ENCODE results near the gene WHRN.
A peak's percentile ranks its signal among the peaks of the same experiment; 100 is the strongest.

The WHRN gene

GRCh38 chr9:114397848-114398605 lies 107.2 kb downstream of the WHRN start:
- peak; percentile 88 to 93 for DNase-seq (ENCODE audit: low read depth in 2 of 2)

GRCh38 chr9:114397219-114397847 lies 107.9 kb downstream of the WHRN start:
- DNase-seq (ENCODE audit: low read depth in 2 of 2) = no peak

- DNase-seq (ENCODE audit: low read depth in 2 of 2) = no peak
These were observed 108.6 kb downstream of the WHRN start for GRCh38 chr9:114396558-114397218.

- no peak for DNase-seq (ENCODE audit: low read depth in 2 of 2)
These were observed 109.5 kb downstream of the WHRN start for GRCh38 chr9:114395768-114396167.

- DNase-seq (ENCODE audit: low read depth in 2 of 2) = no peak
These were observed 110.0 kb downstream of the WHRN start for GRCh38 chr9:114395334-114395617.

- no peak for DNase-seq (ENCODE audit: low read depth in 2 of 2)
These were observed 110.5 kb downstream of the WHRN start for GRCh38 chr9:114394523-114395333.

GRCh38 chr9:114392749-114393112 lies 112.5 kb downstream of the WHRN start:
- no peak for DNase-seq (ENCODE audit: low read depth in 2 of 2)

GRCh38 chr9:114390952-114391351 lies 114.3 kb downstream of the WHRN start:
- DNase-seq (ENCODE audit: low read depth in 2 of 2) = no peak

- no peak for DNase-seq (ENCODE audit: low read depth in 2 of 2)
These were observed 115.5 kb downstream of the WHRN start for GRCh38 chr9:114389612-114390368.

- no peak for DNase-seq (ENCODE audit: low read depth in 2 of 2)
These were observed 116.4 kb downstream of the WHRN start for GRCh38 chr9:114388764-114389375.

- DNase-seq (ENCODE audit: low read depth in 2 of 2) = no peak
These were observed 117.0 kb downstream of the WHRN start for GRCh38 chr9:114388357-114388682.

GRCh38 chr9:114387680-114388356 lies 117.5 kb downstream of the WHRN start, which contains the start of gene AKNA:
Gene AKNA, minus strand, starts transcription at chr9:114387982. Its CDS starts 6,649 bp downstream, at chr9:114381333.
- DNase-seq (ENCODE audit: low read depth in 2 of 2) = peak; percentile 70 to 74

GRCh38 chr9:114386886-114387679 lies 118.2 kb downstream of the WHRN start:
- DNase-seq (ENCODE audit: low read depth in 2 of 2) = no peak

- no peak for DNase-seq (ENCODE audit: low read depth in 2 of 2)
These were observed 118.8 kb downstream of the WHRN start for GRCh38 chr9:114386361-114386885.

- peak; percentile 87 for DNase-seq (ENCODE audit: low read depth in 2 of 2)
These were observed 119.7 kb downstream of the WHRN start for GRCh38 chr9:114385397-114386181.

- no peak for DNase-seq (ENCODE audit: low read depth in 2 of 2)
These were observed 120.4 kb downstream of the WHRN start for GRCh38 chr9:114384836-114385396.

- no peak for DNase-seq (ENCODE audit: low read depth in 2 of 2)
These were observed 120.9 kb downstream of the WHRN start for GRCh38 chr9:114384341-114384740.

GRCh38 chr9:114383521-114384231 lies 121.6 kb downstream of the WHRN start:
- DNase-seq (ENCODE audit: low read depth in 2 of 2) = no peak

Measured in stimulated activated CD4-positive, alpha-beta T cell treated with anti-CD3 and anti-CD28 coated beads, Interleukin-15, amount 100 ng/mL, for 48 hours (primary cell).